HepG2 (cell line): ENCODE data around the gene PAK6. TPM values are rescaled to one million over a fixed set of nuclear protein-coding genes. Genes with fewer than 3 reads are reported as not detected.

Experiments
- ATAC-seq: fragments of 200-7000 bp; cut with Tn5 transposase; 3 replicates; pipeline ENCODE4 v1.9.1; 2020; ENCODE audit warnings: mild to moderate bottlenecking, moderate library complexity
- BruUV-seq: library from RNA; stranded (reverse); fragments of 400-500 nt; replicated peaks from 2 replicates; lab custom pipeline; 2021; lab: Mats Ljungman, UMichigan
- CTCF ChIA-PET: fragments of 300-600 bp; formaldehyde crosslinking; extraction: SDS; loops from one replicate; lab custom pipeline; 2021; ENCODE audit warnings: low total read pairs, inconsistent platforms, low intra/inter-chr PET ratio; lab: Yijun Ruan, JAX
- POLR2A ChIA-PET: fragments of 350-600 bp; sonication (Branson Sonifier 250); formaldehyde crosslinking; loops from one replicate; lab custom pipeline; 2020; ENCODE audit warnings: antibody characterized with exemption, inconsistent platforms; lab: Yijun Ruan, JAX
- DNase-seq: peaks from one replicate; pipeline ENCODE4 v3.0.0-alpha.2; 2015; ENCODE audit warnings: low spot score
- FAIRE-seq: peaks from 3 replicates; lab custom pipeline; 2011; peaks lifted over from hg19 to GRCh38; lab: Jason Lieb, UNC
- H2AFZ ChIP-seq: one replicate; pipeline ENCODE4 v1.6.1; 2011; ENCODE audit warnings: low read length, inconsistent platforms
- H3K27ac ChIP-seq: fragments of 300-600 bp; 3 replicates; pipeline ENCODE4 v1.8.0; 2011; ENCODE audit warnings: mixed run types, mild to moderate bottlenecking, mixed read lengths, low read length, inconsistent platforms; ENCODE audit not compliant: insufficient read depth; ENCODE audit errors: extremely low read length
- H3K27me3 ChIP-seq, 2 experiments: fragments of 200-600 bp in 1 of 2; 2 replicates in 1 of 2; 3 replicates in 1 of 2; pipeline versions ENCODE4 v1.6.0 to v1.8.0; 2011; ENCODE audit warnings: low read length in 2 of 2, mild to moderate bottlenecking in 2 of 2, moderate library complexity in 2 of 2, inconsistent platforms in 1 of 2; ENCODE audit not compliant: insufficient read depth in 2 of 2, control insufficient read depth in 1 of 2
- H3K36me3 ChIP-seq, 2 experiments: fragments of 200-600 bp in 1 of 2; replicated peaks in 1 of 2; 2 replicates in 1 of 2; 3 replicates in 1 of 2; pipeline versions ENCODE4 v1.5.1 to v1.8.0; 2011; ENCODE audit warnings: low read length in 2 of 2, inconsistent platforms in 1 of 2; ENCODE audit not compliant: insufficient read depth in 2 of 2, control insufficient read depth in 1 of 2
- H3K4me1 ChIP-seq: 2 replicates; pipeline ENCODE4 v1.5.1; 2012; ENCODE audit warnings: low read length, inconsistent platforms; ENCODE audit not compliant: insufficient read depth
- H3K4me2 ChIP-seq: 2 replicates; pipeline ENCODE4 v1.6.0; 2011; ENCODE audit warnings: low read depth, low read length, inconsistent platforms
- H3K4me3 ChIP-seq, 3 experiments: fragments of 200-600 bp in 1 of 3; sonication (generic), shearing (Covaris generic) in 1 of 3; replicated peaks in 1 of 3; 2 replicates each; pipeline ENCODE4 v1.5.1; 2011 to 2016; ENCODE audit warnings: low read length in 3 of 3, inconsistent platforms in 2 of 3, low read depth in 2 of 3, mild to moderate bottlenecking in 2 of 3, control low read depth in 1 of 3, mixed read lengths in 1 of 3; ENCODE audit not compliant: insufficient read depth in 1 of 3
- H3K79me2 ChIP-seq: one replicate; pipeline ENCODE4 v1.6.1; 2011; ENCODE audit warnings: low read length, inconsistent platforms; ENCODE audit not compliant: insufficient read depth
- H3K9ac ChIP-seq: 2 replicates; pipeline ENCODE4 v1.6.0; 2011; ENCODE audit warnings: mild to moderate bottlenecking, low read depth, low read length, inconsistent platforms; ENCODE audit not compliant: insufficient read depth
- H3K9me3 ChIP-seq: 2 replicates; pipeline ENCODE4 v1.5.1; 2012; ENCODE audit warnings: mild to moderate bottlenecking, low read length
- H4K20me1 ChIP-seq: 2 replicates; pipeline ENCODE4 v1.6.0; 2011; ENCODE audit warnings: inconsistent platforms, mild to moderate bottlenecking, low read length, moderate library complexity; ENCODE audit not compliant: insufficient read depth
- MLLT10 ChIP-seq: sonication (generic); formaldehyde crosslinking; IDR thresholded peaks from 2 replicates; pipeline ENCODE4 v1.4.0; 2020; ENCODE audit warnings: missing genetic modification reagents
- NONO ChIP-seq, 2 experiments: fragments of 450-650 bp in 1 of 2; sonication (generic) in 1 of 2; formaldehyde crosslinking in 1 of 2; IDR thresholded peaks in 1 of 2; conservative IDR thresholded peaks in 1 of 2; 2 replicates each; pipeline versions ENCODE4 v1.6.1 to v1.8.0; 2017 to 2022; ENCODE audit warnings: mild to moderate bottlenecking in 1 of 2, missing genetic modification reagents in 1 of 2, moderate library complexity in 1 of 2
- NR3C1 ChIP-seq: sonication (generic); formaldehyde crosslinking; IDR thresholded peaks from 2 replicates; pipeline ENCODE4 v1.4.0; 2020; ENCODE audit warnings: missing genetic modification reagents
- ZNF543 ChIP-seq: sonication (generic); formaldehyde crosslinking; IDR thresholded peaks from 2 replicates; pipeline ENCODE4 v1.4.0; 2020; ENCODE audit warnings: mild to moderate bottlenecking, missing genetic modification reagents
- ZNF577 ChIP-seq: sonication (generic); formaldehyde crosslinking; IDR thresholded peaks from 2 replicates; pipeline ENCODE4 v1.4.0; 2020; ENCODE audit warnings: mild to moderate bottlenecking, low read depth, missing genetic modification reagents, borderline replicate concordance
- ZNF816 ChIP-seq: sonication (generic); formaldehyde crosslinking; IDR thresholded peaks from 2 replicates; pipeline ENCODE4 v1.8.0; 2022; ENCODE audit warnings: missing genetic modification reagents, mild to moderate bottlenecking, borderline replicate concordance
- WGBS: methylation state at CpG from one replicate; pipeline ENCODE4 v1.1.6; 2017; ENCODE audit warnings: low lambda C conversion rate; 5-methylcytosine and 5-hydroxymethylcytosine counted together
- in situ Hi-C: cut with HindIII; loops from 2 replicates; pipeline ENCODE4 v1.10.0; 2017; ENCODE audit warnings: low pct_unique_long_range_greater_than_20kb; ENCODE audit not compliant: extremely low pct_ligation_motif_present
- intact Hi-C: fragments of 100-400 bp; cut with micrococcal nuclease; formaldehyde crosslinking; loops from one replicate; pipeline ENCODE4 v1.10.0; 2022; ENCODE audit not compliant: unreplicated experiment
- polyA plus RNA-seq, 8 experiments: library from polyadenylated mRNA; depleted of rRNA in 3 of 8; stranded (reverse) in 7 of 8; unstranded in 1 of 8; fragments of >200 nt; fragmentation: Illumina TruSeq in 4 of 8; extraction: Trizol in 4 of 8; gene quantifications; 2 replicates each; pipeline versions ENCODE4 v1.2.1 to v1.2.3, GENCODE V29; 2011 to 2016; ENCODE audit warnings: low read depth in 4 of 8, missing spikeins in 1 of 8, mixed read lengths in 1 of 8; ENCODE audit not compliant: insufficient read depth in 1 of 8
- total RNA-seq, 5 experiments: library from RNA; depleted of rRNA; stranded (reverse); fragments of >200 nt; fragmentation: Illumina TruSeq; extraction: Trizol; gene quantifications; 2 replicates each; pipeline ENCODE4 v1.2.3, GENCODE V29; 2016; ENCODE audit warnings: low read depth in 1 of 5
- TF ChIP-seq, protein P1 (sequence below): fragments of 450-650 bp; IDR thresholded peaks from 2 replicates; pipeline ENCODE4 v1.6.1; 2017; ENCODE audit warnings: mild to moderate bottlenecking
- TF ChIP-seq, protein P2 (sequence below), 2 experiments: sonication (generic) in 1 of 2; formaldehyde crosslinking in 1 of 2; IDR thresholded peaks; 2 replicates each; pipeline versions ENCODE4 v1.5.1 to v1.6.1; 2011 to 2020; ENCODE audit warnings: borderline replicate concordance in 1 of 2, low read depth in 1 of 2, low read length in 1 of 2, mild to moderate bottlenecking in 1 of 2, missing genetic modification reagents in 1 of 2, moderate library complexity in 1 of 2

Gene PAK6
- total and polyA plus RNA-seq, 2 of the 13 experiments (the other 11 are each of a cell fraction or from before 2014, with no cell fraction given) = 0.07 TPM; not detected in 1

DNA sequence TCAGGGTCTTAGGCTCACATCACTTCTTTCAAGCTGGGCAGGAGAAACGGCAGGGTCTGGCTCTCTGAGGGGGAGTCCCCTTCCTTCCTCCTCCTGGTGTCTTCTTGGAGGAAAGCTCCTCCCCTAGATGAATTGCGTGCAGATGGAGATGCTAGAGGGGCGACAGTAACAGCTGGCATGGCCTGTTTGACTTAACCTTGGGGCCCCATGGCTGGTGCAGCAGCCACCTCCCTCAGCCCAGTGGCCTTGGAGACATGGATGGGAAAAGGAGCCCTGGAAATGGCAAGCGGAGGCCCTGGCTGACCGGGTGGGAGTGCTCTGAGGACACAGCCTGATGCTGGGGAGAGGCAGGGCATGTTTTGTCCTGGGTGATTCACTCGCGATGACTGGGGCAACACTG is 20.2 kb downstream of the PAK6 start (continued):
- TF ChIP-seq, protein P1, sequence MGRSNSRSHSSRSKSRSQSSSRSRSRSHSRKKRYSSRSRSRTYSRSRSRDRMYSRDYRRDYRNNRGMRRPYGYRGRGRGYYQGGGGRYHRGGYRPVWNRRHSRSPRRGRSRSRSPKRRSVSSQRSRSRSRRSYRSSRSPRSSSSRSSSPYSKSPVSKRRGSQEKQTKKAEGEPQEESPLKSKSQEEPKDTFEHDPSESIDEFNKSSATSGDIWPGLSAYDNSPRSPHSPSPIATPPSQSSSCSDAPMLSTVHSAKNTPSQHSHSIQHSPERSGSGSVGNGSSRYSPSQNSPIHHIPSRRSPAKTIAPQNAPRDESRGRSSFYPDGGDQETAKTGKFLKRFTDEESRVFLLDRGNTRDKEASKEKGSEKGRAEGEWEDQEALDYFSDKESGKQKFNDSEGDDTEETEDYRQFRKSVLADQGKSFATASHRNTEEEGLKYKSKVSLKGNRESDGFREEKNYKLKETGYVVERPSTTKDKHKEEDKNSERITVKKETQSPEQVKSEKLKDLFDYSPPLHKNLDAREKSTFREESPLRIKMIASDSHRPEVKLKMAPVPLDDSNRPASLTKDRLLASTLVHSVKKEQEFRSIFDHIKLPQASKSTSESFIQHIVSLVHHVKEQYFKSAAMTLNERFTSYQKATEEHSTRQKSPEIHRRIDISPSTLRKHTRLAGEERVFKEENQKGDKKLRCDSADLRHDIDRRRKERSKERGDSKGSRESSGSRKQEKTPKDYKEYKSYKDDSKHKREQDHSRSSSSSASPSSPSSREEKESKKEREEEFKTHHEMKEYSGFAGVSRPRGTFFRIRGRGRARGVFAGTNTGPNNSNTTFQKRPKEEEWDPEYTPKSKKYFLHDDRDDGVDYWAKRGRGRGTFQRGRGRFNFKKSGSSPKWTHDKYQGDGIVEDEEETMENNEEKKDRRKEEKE = no peak
- TF ChIP-seq NR3C1 (CRISPR knock-in tag) = no peak
- TF ChIP-seq NONO (IDR thresholded peaks at IDR 0.05) = no peak
- TF ChIP-seq NONO (CRISPR knock-in tag; conservative IDR thresholded peaks at IDR 0.05) = no peak
- TF ChIP-seq, protein P2, sequence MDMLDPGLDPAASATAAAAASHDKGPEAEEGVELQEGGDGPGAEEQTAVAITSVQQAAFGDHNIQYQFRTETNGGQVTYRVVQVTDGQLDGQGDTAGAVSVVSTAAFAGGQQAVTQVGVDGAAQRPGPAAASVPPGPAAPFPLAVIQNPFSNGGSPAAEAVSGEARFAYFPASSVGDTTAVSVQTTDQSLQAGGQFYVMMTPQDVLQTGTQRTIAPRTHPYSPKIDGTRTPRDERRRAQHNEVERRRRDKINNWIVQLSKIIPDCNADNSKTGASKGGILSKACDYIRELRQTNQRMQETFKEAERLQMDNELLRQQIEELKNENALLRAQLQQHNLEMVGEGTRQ (IDR thresholded peaks at IDR 0.05; ENCODE audit: low read depth, low read length) = no peak
- TF ChIP-seq, protein P2 (CRISPR knock-in tag; IDR thresholded peaks at IDR 0.05; ENCODE audit: borderline replicate concordance) = no peak

DNA sequence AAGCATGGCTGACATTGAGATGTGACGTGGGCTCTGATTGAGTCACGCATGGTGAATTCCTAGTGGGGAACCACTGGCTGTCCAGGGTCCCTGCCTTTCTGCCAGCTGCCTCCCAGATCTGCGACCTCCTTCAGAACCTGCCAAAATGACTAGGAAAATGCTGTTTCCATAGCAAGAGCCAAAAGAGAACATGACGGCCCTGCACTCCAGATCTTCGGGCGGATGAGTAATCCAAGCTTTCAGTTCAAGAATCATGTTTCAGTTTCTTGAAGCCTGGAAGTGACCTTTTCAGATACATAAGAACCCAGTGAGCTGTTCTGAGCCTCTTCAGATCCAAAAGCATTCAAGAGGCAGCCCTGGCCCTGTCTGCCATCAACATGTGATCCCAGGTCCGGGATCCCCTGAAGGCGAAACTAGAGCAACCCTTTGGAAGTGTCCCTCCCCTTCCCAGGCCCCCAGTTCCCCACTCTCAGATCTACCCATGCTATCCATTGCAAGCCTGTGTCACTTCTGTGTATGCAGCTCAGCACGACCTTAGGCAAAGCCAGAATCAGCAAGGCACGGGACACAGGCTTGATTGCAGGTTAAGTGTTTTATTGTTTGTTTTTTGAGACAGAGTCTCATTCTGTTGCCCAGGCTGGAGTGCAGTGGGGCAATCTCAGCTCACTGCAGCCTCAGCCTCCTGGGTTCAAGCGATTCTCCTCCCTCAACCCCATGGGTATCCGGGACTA is 24.3 kb downstream of the PAK6 start:
- no peaks in the 10 kb centered on the region for H3K4me1 ChIP-seq
- H3K9ac ChIP-seq = no peak overlapping the region
- no peaks in the 10 kb centered on the region for H4K20me1 ChIP-seq
- DNase-seq (no peak), FAIRE-seq (no peak), ATAC-seq (no peak)
- no peak overlapping the region for H3K27ac ChIP-seq
- H3K27me3 ChIP-seq = peaks cover 8 to 39% of the 10 kb centered on the region in 2 experiments; a peak in 4 of 5 replicates
- intact Hi-C loops (no loop called here), in situ Hi-C loops (no loop called here)
- CTCF ChIA-PET = no interaction called here
- no peak overlapping the region for H3K4me3 ChIP-seq
- BruUV-seq = no TSS peak
- 32% methylated on average over 9 of the region's 12 CpGs for WGBS
- no peak overlapping the region for H3K4me2 ChIP-seq
- H3K9me3 ChIP-seq = no peaks in the 10 kb centered on the region
- no peak for TF ChIP-seq MLLT10 (CRISPR knock-in tag)
- no peak for TF ChIP-seq ZNF816
- no peak for TF ChIP-seq ZNF543 (CRISPR knock-in tag)
- TF ChIP-seq ZNF577 (CRISPR knock-in tag) = no peak
- no peaks in the 10 kb centered on the region for H3K36me3 ChIP-seq
- H3K79me2 ChIP-seq = no peaks in the 10 kb centered on the region
- H2AFZ ChIP-seq = no peak overlapping the region
- POLR2A ChIA-PET = no interaction called here
